ENCODE results near the gene SAFB2. TPM values are rescaled to one million over a fixed set of nuclear protein-coding genes. Genes with fewer than 3 reads are reported as not detected.
A peak's percentile ranks its signal among the peaks of the same experiment; 100 is the strongest.

The SAFB2 gene
- polyA plus RNA-seq, 1 donor from 2014 or later, result 40.1 TPM

GRCh38 chr19:5579286-5579685 lies 43.3 kb downstream of the SAFB2 start:
- Histone ChIP-seq H3K27me3 (ENCODE audit: insufficient read depth, low read depth, low read length) (no peaks in the 10 kb centered on the region), H3K27ac (ENCODE audit: low read length) (no peak overlapping the region), H3K4me3 (ENCODE audit: low read length) (no peak overlapping the region), H3K9me2 (ENCODE audit: insufficient read depth, low read length) (no peaks in the 10 kb centered on the region), H3K9ac (ENCODE audit: low read length) (no peak overlapping the region), H3K9me3 (ENCODE audit: low read length) (no peaks in the 10 kb centered on the region), H2AFZ (ENCODE audit: low read depth, low read length) (no peak overlapping the region), H3K4me2 (ENCODE audit: low read length) (no peak overlapping the region), H3K36me3 (ENCODE audit: insufficient read depth, low read length) (no peaks in the 10 kb centered on the region), H3K79me2 (replicated peaks; ENCODE audit: insufficient read depth, low read length) (no peaks in the 10 kb centered on the region), H4K20me1 (ENCODE audit: insufficient read depth) (no peaks in the 10 kb centered on the region), H3F3A (ENCODE audit: insufficient read depth, low read length, poor library complexity, severe bottlenecking) (no peaks in the 10 kb centered on the region)
- TF ChIP-seq SMC3 (conservative IDR thresholded peaks at IDR 0.05; ENCODE audit: poor library complexity) (no peak), EP300 (conservative IDR thresholded peaks at IDR 0.05; ENCODE audit: poor library complexity, severe bottlenecking) (no peak), MXI1 (conservative IDR thresholded peaks at IDR 0.05; ENCODE audit: poor library complexity, severe bottlenecking) (no peak), POLR2AphosphoS5 (IDR thresholded peaks at IDR 0.05) (no peak), CTCF (IDR thresholded peaks at IDR 0.05; ENCODE audit: poor library complexity, severe bottlenecking) (no peak), EZH2 (IDR thresholded peaks at IDR 0.05; ENCODE audit: borderline replicate concordance, insufficient read depth, low read length, poor library complexity, severe bottlenecking) (no peak), RAD21 (conservative IDR thresholded peaks at IDR 0.05) (no peak), TAF1 (IDR thresholded peaks at IDR 0.05; ENCODE audit: low read depth) (no peak), REST (IDR thresholded peaks at IDR 0.05; ENCODE audit: borderline replicate concordance) (no peak)

GRCh38 chr19:5578097-5578846 lies 44.3 kb downstream of the SAFB2 start:
- peak overlapping the region; percentile 47 for H3K4me3 ChIP-seq (ENCODE audit: low read length)
- H2AFZ ChIP-seq (ENCODE audit: low read depth, low read length), result no peak overlapping the region

More at GRCh38 chr19:5578097-5578846, 44.3 kb downstream of the SAFB2 start:
- no peaks in the 10 kb centered on the region for H3K9me3 ChIP-seq (ENCODE audit: low read length)
- no peaks in the 10 kb centered on the region for H3K79me2 ChIP-seq (replicated peaks; ENCODE audit: insufficient read depth, low read length)
- H3K36me3 ChIP-seq (ENCODE audit: insufficient read depth, low read length), result no peaks in the 10 kb centered on the region
- H3F3A ChIP-seq (ENCODE audit: insufficient read depth, low read length, poor library complexity, severe bottlenecking), result no peaks in the 10 kb centered on the region
- no peaks in the 10 kb centered on the region for H3K9me2 ChIP-seq (ENCODE audit: insufficient read depth, low read length)
- H4K20me1 ChIP-seq (ENCODE audit: insufficient read depth), result no peaks in the 10 kb centered on the region
- peak; percentile 99 for TF ChIP-seq CTCF (IDR thresholded peaks at IDR 0.05; ENCODE audit: poor library complexity, severe bottlenecking)
- TF ChIP-seq MXI1 (conservative IDR thresholded peaks at IDR 0.05; ENCODE audit: poor library complexity, severe bottlenecking), result peak; percentile 13
- no peak for TF ChIP-seq REST (IDR thresholded peaks at IDR 0.05; ENCODE audit: borderline replicate concordance)
- TF ChIP-seq SMC3 (conservative IDR thresholded peaks at IDR 0.05; ENCODE audit: poor library complexity), result peak; percentile 99
- peak; percentile 100 for TF ChIP-seq RAD21 (conservative IDR thresholded peaks at IDR 0.05)
- no peak for TF ChIP-seq TAF1 (IDR thresholded peaks at IDR 0.05; ENCODE audit: low read depth)
- no peak for TF ChIP-seq EZH2 (IDR thresholded peaks at IDR 0.05; ENCODE audit: borderline replicate concordance, insufficient read depth, low read length, poor library complexity, severe bottlenecking)
- TF ChIP-seq POLR2AphosphoS5 (IDR thresholded peaks at IDR 0.05), result no peak
- TF ChIP-seq EP300 (conservative IDR thresholded peaks at IDR 0.05; ENCODE audit: poor library complexity, severe bottlenecking), result no peak
- H3K27me3 ChIP-seq (ENCODE audit: insufficient read depth, low read depth, low read length), result no peaks in the 10 kb centered on the region
- H3K27ac ChIP-seq (ENCODE audit: low read length), result peak overlapping the region; percentile 30
- peak overlapping the region; percentile 51 for H3K9ac ChIP-seq (ENCODE audit: low read length)
- H3K4me2 ChIP-seq (ENCODE audit: low read length), result no peak overlapping the region
